Heart left ventricle (tissue), 13 donors: ENCODE data around the gene ATP6V0C.

Experiments used
- POLR2A ChIP-seq, 2 donors: fragments of 450-650 bp; IDR thresholded peaks; one replicate each; pipeline ENCODE4 v1.6.1; 2017; ENCODE audit warnings: antibody characterized with exemption in 2 of 2, mild to moderate bottlenecking in 2 of 2, moderate library complexity in 2 of 2
- TF ChIP-seq, protein P1 (sequence below), 12 donors: fragments of 200-600 bp; sonication (generic) in 4 of 12; IDR thresholded peaks; one replicate each; pipeline versions ENCODE4 v1.5.0 to v1.8.0; 2018 to 2022; ENCODE audit warnings: antibody characterized with exemption in 12 of 12, mild to moderate bottlenecking in 5 of 12
- donor health status: ischemic (EF 13 %, LVEDD 7.1; RV severe dilation, severe dysfunction).
- donor health status: DM: no; HTN: yes; CAD: no.
- donor health status: DM: no; HTN: no; CAD: no.
- donor health status: ischemic (EF 25% LVEDD 6.9; RV normal size, moderate dysfunction).
- donor health status: ischemic (EF 25% LVEDD 5.7; RV mildly dilated, moderate dysfunction).
- donor health status: ischemic (EF 35%, LVEDD 5.7; RV mildly dilated, moderate dysfunction).
- donor health status: nonischemic (EF 11% LVEDD 7.7; RV severe dilation, severe dysfunction).
- donor health status: DM: yes; HTN: yes; CAD: no.
- donor health status: PGD.
- donor health status: ischemic (EF 29% LVEDD 5.4; RV normal size, mild dysfunction).
- donor health status: nonischemic (EF 23%, LVEDD 6.1; RV moderate dilation, normal function).

DNA sequence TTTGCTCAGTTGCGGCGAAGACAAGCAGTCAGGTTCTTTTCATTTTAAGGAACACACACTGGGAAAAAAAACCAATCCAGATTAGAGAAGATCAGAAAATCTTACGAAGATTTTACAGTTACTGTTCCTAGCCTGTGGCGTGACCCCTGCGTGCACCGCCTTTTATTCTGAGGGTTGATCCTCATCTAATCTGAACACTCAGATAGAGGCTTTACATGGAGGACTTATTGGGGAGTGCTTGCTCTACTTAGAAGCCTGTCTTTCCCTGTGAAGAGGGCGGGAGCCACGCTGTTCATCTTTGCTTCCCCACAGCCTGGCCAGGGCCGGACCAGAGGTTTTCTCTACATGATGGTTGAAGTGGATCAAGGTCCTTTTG lies 37.4 kb upstream of the ATP6V0C start:
- TF ChIP-seq, protein P1, sequence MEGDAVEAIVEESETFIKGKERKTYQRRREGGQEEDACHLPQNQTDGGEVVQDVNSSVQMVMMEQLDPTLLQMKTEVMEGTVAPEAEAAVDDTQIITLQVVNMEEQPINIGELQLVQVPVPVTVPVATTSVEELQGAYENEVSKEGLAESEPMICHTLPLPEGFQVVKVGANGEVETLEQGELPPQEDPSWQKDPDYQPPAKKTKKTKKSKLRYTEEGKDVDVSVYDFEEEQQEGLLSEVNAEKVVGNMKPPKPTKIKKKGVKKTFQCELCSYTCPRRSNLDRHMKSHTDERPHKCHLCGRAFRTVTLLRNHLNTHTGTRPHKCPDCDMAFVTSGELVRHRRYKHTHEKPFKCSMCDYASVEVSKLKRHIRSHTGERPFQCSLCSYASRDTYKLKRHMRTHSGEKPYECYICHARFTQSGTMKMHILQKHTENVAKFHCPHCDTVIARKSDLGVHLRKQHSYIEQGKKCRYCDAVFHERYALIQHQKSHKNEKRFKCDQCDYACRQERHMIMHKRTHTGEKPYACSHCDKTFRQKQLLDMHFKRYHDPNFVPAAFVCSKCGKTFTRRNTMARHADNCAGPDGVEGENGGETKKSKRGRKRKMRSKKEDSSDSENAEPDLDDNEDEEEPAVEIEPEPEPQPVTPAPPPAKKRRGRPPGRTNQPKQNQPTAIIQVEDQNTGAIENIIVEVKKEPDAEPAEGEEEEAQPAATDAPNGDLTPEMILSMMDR (IDR thresholded peaks at IDR 0.05), result no peak
- TF ChIP-seq POLR2A (IDR thresholded peaks at IDR 0.05), result no peak
